ENCODE measurements around the gene TTC9B.

TTC9B gene

DNA sequence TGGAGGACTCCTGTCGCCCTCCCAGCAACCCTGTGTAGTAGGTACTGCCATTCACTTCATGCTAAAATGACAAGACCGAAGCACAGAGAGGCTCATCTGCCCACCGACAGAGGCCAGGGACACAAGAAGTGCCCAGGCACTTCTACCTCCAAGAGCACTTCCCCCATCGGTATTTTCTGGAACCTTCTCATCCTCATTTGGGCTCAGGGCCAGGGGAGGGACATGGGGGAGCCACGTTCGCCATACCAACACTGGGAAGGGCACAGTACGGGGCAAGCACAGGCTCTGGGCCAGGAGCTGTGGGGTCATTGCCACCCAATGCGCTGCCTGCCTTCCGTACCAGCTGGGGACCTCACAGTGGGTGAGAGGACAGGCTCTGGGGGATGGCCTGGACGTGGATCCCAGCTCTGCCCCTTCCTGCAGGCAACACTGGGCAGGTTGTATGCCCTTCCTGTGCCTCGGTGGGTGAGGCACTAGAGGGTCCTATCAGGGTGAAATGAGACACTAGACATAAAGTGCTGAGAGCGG is 29.6 kb upstream of the TTC9B start:
- no peak for DNase-seq (ENCODE audit: low spot score)

DNA sequence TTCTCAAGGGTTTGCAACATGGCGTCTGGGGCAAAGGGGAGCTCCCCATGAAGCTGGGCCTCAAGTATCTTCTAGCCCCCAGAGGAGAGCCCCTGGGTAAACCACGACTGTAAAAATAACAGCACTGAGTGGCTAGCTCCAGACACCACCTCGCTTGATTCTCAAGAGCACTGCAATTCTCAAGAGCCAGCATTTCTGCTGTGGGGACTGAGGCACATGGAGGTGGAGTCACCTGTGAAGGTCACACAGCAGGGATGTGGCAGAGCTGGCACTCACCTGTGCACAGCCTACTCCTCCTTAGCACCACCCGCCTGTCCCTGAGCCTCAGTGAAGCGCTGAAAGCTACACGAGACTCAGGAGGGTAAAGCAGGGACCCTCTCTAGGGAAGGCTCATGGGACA is 29.0 kb upstream of the TTC9B start:
- no peak for DNase-seq (ENCODE audit: low spot score)

DNA sequence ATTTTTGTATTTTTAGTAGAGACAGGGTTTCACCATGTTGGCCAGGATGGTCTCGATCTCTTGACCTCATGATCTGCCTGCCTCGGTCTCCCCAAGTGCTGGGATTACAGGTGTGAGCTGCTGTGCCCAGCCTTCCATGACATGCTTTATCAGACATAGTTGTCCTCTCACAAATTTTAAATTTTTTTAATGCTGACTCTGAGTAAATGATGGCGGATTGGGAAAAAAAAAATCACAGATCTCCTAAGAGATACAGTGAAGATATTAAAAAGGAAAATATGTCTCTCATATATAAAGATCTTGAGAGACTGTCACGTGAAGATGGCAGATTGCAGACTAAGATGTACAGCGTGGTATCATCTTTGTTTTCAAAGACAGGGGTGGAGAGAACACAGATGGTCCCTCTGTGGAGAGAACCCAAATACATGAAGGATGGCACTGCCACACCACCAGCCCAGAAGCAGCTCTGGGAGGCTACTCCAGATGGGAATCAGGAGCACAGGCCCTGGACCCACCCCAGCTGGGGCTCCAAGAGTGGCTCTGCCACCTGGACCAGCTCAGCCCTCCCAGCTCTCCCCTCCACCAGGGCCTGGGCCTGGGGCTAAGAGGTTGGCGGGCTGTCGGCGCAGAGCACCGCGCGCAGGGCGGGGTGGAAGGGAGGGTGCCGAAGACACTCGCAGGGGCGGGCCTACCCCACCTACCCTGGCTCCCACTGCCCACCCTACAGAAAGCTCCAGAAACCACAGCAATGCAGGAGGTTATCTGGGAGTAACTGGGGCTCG is 28.3 kb upstream of the TTC9B start:
- DNase-seq (ENCODE audit: low spot score): no peak

DNA sequence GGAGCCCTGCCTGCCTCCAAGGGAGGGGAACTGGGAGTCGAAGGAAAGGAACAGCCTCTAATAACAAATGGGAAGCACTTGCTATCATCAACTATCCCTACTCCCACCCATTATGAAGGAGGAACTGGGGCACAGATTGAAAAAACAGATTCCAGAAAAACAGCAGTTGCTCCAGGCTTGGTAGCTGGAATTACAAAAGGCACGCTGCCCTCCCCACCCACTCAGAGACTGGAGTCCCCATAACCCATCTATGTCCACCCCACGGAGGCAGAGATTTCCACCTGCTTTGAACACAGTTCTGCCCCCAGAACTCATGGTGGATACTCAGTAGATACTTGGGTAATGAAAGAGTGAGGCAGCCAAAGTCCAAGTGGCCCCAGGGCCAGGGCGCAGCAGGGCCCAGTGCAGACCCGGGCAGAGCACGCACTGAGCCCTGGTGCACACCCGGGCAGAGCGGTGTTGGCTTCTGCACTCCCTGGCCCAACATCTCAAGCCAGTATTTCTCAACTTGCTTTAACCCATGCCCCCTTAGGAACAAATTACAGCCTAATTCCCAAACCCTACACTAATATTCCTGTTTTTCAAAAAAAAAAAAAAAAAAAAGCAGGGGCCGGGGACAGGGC is 27.4 kb upstream of the TTC9B start:
- DNase-seq (ENCODE audit: low spot score): no peak

DNA sequence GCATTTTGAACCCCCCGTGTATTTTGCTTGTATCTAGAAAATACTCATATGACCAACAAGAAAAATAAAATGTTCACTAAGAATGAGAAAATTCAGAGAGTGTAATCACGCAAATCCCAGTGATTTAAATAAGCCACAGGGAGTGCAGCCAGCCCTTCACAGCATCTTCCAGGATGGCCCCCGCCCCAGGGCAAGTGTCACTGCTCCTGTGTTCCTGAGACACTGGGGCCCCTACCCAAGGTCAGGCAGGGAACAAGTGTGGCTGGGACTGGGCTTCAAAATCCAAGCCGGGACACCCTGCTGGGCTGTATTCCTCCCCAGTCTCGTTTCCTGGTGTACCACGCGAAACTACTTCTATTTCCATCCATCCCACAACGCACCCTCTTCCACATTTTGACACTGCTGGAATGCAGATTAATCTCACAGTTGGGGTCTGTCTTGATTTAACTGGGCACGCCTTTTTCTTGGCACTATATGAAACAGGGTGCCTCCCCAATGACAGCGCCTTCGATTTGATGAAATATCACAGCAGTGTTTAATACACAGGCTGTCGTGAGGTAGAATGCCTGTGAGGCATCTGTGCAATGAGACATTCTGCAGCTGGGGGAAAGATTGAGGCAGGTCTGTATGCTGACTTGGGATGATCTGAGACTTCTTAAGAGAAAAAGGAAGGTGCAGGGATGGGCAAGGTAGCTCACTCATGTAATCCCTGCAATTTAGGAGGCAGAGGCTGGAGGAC is 26.6 kb upstream of the TTC9B start:
- DNase-seq (ENCODE audit: low spot score): no peak

DNA sequence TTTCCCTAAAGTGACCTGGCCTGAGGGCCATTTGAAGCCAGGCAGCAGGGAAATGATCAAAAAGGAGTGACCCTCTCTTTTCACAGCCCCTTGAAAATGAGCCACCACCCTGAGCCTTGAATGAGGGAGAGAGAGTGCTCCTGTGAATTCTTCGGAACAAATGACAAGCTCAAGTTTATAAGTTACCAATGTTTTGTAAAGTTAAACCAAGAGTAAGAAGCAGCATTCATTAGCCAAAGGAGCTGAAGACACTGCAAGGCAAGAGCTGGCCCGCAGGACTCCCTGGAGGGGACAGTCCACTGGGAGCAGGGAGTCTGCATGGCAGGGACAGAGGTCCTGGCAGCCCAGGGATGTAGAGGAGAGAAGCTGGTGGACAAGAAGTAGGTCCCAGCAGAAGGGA is 25.0 kb upstream of the TTC9B start:
- DNase-seq (ENCODE audit: low spot score): no peak

DNA sequence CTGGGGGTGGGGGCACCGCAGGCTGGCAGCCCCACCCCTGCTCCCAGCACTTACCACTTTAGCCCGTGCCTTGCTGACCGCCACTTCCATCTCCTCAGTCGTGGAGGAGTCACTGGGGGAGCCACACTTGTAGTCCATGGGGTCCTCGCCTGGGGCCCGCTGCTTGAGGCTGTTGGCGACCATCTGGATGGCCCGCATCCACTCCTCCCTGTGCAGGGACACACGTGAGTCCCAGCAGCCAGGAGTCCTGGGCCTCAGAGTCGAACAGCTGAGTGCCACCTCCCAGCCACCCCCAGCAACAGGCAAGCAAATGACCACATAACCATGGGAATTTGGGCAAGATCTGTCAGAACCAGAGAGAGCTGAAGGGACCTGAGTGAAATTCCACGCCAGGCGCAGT is 24.3 kb upstream of the TTC9B start:
- DNase-seq (ENCODE audit: low spot score): no peak

DNA sequence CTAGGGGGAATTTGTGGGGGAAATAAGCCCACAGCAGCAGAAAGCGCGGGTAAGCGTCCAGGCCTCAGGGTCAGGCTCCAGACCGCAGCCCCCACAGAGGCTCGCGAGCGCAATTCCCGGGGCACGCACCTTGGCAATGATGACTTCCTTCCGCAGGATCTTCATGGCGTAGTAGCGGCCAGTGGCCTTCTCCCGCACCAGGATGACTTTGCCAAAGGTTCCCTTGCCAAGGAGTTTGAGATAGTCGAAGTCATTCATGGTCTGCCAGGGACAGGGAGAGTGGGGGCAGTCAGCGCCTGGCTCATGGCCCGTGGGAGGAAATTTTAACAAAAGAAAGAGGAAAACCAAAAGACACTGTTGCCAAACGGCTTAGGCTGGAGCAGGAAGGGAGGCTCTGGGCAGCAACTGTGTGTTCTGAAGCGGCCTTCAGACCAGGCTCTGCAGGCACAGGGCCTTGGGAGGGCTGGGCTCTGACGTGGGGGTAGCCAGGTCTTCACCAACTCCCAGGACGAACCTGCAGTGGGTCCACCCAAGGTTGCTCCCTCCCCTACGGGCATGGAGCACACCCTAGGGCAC is 23.7 kb upstream of the TTC9B start:
- no peak for DNase-seq (ENCODE audit: low spot score)

DNA sequence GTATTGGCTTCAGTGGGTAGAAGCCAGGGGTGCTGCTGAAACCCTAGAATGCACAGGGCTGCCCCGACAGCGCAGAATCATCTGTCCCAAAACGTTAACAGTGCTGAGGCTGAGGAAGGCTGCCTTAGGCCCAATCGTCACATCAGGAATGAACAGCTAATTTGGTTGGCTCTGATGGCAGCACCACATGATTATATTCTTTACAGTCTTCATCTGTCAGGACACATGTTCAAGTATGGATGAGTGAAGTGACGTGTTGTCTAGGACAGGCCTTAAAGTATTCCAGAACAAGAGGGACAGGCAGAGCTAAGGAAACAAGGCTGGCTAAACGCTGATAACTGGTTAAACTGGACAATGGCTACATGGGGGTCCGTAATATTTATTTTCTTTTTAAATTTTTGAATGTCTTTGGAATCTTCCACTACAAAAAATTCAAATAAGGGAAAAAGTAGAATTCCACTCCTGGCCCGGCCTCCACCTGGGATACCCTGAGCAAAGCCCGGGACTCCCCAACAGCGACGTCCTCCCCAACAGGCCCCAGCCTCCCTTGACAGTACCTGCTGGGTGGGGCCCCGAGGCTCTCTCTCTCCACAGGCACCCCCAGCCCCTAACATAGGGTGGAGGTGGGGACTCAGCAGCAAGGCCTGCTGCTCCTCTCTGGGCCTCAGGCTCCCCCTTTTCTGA is 23.1 kb upstream of the TTC9B start:
- DNase-seq (ENCODE audit: low spot score): no peak

DNA sequence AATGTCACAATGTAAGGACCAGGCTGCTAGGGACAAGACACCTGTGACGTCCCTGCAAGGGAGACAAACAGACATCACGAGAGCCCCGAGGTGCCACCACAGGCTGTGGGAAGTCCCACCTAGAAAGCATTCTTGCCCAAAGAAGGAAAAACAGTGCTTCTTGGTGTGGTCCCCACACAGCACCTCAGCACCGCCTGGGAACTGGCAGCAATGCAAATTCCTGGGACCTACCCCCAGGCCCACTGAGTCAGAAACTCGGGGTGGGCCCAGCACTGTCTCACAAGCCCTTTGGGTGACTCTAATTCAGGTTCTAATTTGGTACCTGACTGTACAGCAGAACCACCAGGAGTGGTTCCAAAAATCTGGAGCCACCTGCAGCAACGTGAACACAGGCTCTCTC is 22.1 kb upstream of the TTC9B start:
- DNase-seq (ENCODE audit: low spot score): no peak

DNA sequence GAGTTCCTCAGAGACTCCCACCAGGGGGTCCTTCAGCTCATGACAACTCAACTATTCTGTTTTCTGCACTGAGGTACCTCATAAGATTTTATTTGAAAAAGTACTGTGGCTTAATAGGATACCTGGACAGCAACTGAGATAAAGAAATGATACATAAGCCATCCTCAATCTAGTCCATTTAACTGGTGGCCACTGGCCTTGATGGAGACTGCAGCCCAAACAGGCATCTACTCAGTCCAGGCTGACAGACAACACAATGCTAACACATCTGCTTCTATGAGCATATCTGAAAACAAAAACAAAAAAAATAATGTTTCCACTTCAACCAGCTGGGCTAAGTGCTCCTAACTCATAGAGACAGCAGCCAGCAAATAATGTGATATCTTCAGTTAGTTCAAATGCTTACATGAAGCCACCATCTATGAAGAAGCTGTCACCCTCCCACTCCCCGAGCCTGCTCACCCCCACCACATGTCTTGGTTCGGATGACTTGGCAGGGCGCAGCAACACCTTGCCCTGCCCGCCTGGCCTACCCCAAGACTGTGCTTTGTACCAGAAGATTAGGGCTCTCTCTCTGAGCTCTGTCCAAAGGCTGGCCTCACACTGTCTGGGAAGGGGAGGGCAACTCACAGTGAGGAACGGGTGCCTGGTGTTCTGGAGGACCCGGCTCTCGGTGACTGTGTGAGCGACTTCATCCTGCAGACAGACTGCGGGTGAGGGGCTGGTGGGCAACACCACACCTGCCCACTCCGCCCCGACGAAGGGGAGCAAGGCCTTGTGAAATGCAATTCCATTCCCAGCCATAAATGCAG is 21.4 kb upstream of the TTC9B start:
- no peak for DNase-seq (ENCODE audit: low spot score)

DNA sequence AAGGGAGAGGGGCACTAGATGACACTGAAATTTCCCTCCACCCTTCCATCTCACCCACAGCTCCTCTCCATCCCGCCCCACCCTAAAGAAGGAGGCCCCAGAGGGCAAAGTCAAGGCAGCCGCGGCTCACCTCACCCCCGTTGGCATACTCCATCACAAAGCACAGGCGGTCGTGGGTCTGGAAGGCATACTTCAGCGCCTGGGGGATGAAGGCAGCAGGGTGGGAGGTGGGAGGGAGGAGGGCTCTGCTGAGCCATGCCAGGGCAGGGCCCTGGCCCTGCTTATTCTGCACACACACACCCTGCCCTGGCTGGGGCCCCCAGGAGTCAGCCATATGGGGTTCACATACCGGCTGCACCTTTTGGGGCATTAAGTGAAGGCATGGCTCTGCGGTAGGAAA is 20.6 kb upstream of the TTC9B start:
- DNase-seq (ENCODE audit: low spot score): no peak

DNA sequence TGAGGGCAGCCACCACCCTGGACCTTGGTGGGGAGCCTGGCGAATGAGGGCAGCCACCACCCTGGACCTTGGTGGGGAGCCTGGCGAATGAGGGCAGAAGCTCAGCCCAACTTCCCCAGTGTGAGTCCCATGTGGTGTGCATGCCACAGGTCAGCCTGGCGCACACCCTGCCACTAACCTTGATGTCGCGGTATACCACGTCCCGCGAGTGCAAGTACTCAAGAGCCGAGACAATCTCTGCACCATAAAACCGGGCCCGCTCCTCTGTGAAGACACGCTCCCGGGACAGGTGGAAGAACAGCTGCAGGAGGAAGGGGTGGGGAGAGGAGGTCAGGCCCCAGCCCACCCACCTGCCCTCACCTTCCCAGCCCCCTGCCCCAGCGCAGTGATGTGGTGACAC is 19.6 kb upstream of the TTC9B start:
- DNase-seq (ENCODE audit: low spot score): no peak

DNA sequence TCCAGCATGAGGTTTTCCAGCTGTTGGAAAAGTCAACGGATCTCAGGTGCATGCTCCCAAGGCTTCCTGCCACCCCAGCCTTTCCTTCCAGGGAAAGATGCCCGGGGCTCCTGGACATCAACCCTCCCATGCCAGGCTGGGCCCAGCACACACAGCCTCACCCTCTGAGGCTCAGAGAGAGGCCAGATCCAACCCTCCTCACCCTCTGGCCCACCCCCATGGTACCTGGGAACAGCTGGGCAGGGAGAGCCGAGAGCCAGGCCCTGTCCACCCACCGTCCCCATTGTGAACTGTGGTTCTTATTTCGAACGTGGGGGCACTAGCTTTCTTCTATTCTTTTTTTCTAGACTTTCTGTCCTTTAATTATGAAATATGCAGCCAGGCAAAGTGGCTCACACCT is 18.2 kb upstream of the TTC9B start:
- no peak for DNase-seq (ENCODE audit: low spot score)

DNA sequence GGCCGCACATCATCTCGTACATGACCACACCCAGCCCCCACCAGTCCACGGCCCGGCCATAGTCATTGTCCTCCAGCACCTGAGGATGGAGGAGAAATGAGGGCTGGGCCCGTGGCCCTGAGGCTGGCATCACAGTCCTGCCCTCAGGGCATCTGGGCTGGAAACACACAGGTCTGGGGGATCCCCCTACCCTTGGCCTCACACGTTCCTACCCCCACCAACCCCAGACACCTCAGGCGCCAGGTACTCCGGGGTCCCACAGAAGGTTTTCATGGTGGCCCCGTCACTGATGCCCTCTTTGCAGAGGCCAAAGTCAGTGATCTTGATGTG is 17.8 kb upstream of the TTC9B start:
- no peak for DNase-seq (ENCODE audit: low spot score)

DNA sequence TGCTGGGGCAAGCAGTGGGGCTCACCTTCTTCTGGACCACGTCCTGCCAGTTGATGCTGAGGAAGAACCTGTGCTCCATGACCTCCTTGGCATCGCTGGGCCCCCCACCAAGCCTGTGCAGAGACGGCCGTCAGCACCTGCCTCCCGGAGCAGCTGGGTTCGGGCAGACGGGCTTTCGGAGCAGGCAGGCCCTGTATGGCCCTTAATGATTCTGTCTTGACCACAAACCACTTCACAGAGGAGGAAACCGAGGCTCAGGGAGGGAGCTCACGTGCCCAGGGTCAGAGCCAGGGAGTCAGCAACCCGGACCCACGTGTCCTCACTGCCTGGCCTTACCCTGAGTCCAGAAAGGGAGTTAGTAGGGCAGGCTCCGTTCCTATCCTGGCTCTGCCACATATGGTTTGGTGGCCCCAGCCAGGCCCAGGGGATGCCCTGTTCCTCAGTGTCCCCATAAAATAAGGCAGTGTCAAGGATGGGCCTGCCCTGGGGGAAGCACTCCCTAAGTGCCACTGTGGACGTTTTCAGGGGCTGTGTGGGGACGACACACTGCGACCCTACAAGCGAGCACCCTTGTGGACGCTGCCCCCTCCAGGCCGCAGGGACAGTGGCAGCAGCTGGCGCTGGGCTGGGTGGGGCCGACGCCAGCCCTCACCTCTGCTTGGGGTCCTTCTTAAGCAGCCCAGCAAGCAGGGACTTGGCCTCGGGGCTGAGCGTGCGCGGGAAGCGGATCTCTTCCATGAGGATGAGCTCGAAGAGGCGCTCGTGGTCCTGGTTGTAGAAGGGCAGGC is 17.2 kb upstream of the TTC9B start:
- DNase-seq (ENCODE audit: low spot score): no peak

DNA sequence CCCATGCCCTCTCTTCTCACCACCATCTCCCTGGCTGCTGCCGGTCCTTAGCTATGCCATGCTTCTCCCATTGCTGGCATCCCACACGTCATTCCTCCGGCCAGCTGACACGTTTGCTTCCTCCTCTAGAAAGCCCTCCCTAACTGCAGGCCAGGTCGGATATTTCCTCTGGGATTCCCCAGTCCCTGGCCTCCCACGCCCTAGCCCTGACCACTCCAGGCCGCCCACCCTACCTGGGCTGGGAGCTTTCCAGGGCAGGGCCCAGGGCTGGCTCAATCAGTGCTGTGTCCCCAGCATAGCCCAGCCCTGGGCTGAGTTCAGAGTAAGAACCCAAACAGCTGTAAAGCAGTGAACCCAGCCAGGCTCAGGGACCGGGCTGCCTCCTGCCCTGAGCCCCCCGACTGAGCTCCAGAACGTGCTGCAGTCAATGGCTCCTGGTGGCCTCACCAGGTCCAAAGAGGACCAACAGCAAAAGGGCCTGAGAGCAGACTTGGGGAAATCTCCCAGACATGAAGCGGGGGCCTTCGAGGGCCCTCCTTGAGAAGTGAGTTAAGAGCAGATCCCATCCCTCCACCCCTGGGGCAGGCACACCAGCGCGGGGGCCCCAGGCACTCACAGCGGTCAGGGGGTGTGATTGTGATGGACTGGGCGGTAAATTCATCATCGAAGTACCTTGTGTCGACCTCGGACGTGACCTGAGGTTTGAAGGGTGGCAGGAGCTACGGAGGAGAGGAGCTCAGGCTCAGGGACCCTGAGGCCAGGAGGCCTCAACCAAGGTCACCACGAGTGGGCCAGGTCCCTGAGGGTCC is 16.4 kb upstream of the TTC9B start:
- no peak for DNase-seq (ENCODE audit: low spot score)

DNA sequence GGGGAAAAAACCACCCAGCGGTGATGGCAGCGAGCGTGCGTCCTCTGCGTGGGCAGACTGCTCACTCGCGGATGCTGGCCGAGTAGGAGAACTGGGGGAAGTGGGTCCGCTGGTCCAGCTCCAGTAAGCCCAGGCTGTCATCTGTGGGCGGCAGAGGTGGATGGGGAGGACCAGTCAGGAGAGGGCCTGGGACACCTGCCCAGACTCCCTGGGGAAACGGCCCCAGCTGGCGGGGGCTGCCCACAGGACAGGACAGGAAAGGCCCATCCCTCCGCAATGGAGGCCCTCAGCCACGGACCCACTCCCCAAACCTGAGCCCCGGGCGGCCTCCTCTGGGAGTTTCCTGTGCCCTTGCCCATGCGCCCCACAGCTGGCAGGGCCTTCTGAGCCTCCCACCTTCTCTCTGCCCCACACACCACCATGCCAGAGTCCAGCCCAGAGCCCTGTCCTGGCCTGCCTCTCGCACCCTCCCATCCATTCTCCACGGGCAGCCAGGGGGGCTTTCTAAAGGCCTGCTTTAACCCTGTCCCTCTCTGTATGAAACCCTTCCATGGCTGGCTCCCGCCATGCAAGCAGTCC is 15.7 kb upstream of the TTC9B start:
- DNase-seq (ENCODE audit: low spot score): no peak

Data from NAMALWA (cell line).